Activated CD4-positive, alpha-beta T cell treated with anti-CD3 and anti-CD28 coated beads, Interleukin-2, amount 10 ng/mL, durations not matched to agents 7 days and 5 days (primary cell): Measurements from ENCODE around the gene IFNB1. TPM values are rescaled to one million over a fixed set of nuclear protein-coding genes. Genes with fewer than 3 reads are reported as not detected.

Experiments
- CTCF ChIA-PET: fragments of 350-600 bp; sonication (Branson Sonifier 250); formaldehyde crosslinking; loops from one replicate; lab custom pipeline; 2021; ENCODE audit warnings: antibody characterized with exemption; lab: Charles Lee
- POLR2A ChIA-PET: fragments of 350-600 bp; sonication (Branson Sonifier 250); formaldehyde crosslinking; loops from one replicate; lab custom pipeline; 2021; ENCODE audit warnings: antibody characterized with exemption; lab: Charles Lee
- DNase-seq: peaks from one replicate; pipeline ENCODE4 v3.0.0-alpha.2; 2020
- H3K27ac Mint-ChIP-seq: one replicate; pipeline ENCODE4 v1.8.0; 2021; ENCODE audit warnings: mild to moderate bottlenecking, moderate library complexity, mixed read lengths
- H3K27me3 Mint-ChIP-seq: one replicate; pipeline ENCODE4 v1.8.0; 2021; ENCODE audit warnings: mixed read lengths
- H3K36me3 Mint-ChIP-seq: one replicate; pipeline ENCODE4 v1.8.0; 2021; ENCODE audit warnings: low read depth, mixed read lengths
- H3K4me1 Mint-ChIP-seq: one replicate; pipeline ENCODE4 v1.8.0; 2021; ENCODE audit warnings: mixed read lengths
- H3K4me3 Mint-ChIP-seq: one replicate; pipeline ENCODE4 v1.8.0; 2021; ENCODE audit warnings: mild to moderate bottlenecking, moderate library complexity, mixed read lengths
- H3K9me3 Mint-ChIP-seq: one replicate; pipeline ENCODE4 v1.8.0; 2021; ENCODE audit warnings: mixed read lengths
- total RNA-seq, 2 experiments: library from RNA; stranded (reverse); gene quantifications; one replicate each; pipeline ENCODE4 v1.2.3, GENCODE V29; 2021

Gene IFNB1
- total RNA-seq, 2 experiments from 2014 or later = not detected

DNA sequence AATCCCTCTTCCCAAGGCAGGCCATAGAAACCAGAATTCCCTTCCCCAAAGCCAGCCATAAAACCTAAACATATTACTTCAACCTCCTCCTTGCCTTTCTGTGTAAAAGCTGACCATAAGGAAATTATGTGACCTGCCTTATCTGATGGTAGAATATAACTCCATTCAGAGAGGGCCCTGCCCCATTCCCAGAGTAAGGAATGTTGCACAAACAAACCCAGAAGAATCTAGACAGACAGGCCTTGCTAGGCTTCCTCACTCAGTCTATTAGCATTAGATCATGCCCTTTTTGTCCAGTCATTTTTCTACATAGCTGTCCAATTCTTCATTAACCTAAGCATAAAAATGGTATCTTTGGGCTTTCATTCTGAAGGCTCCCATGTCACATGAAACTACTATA is 17.8 kb upstream of the IFNB1 start:
- H3K36me3 Mint-ChIP-seq = peaks cover 1% of the 10 kb centered on the region
- ChIA-PET POLR2A (no interaction called here), CTCF (interaction anchor here (1.0 to 1.2 kb wide), 2 partner anchors 14 to 19 kb away, joined by 4 to 5 read pairs; no protein-coding TSS in a partner anchor)
- no peak overlapping the region for H3K4me3 Mint-ChIP-seq
- peak overlapping the region; percentile 90 for H3K27ac Mint-ChIP-seq
- no peaks in the 10 kb centered on the region for H3K27me3 Mint-ChIP-seq
- H3K4me1 Mint-ChIP-seq = peaks cover 46% of the 10 kb centered on the region
- peaks cover 5% of the 10 kb centered on the region for H3K9me3 Mint-ChIP-seq
- DNase-seq = no peak

DNA sequence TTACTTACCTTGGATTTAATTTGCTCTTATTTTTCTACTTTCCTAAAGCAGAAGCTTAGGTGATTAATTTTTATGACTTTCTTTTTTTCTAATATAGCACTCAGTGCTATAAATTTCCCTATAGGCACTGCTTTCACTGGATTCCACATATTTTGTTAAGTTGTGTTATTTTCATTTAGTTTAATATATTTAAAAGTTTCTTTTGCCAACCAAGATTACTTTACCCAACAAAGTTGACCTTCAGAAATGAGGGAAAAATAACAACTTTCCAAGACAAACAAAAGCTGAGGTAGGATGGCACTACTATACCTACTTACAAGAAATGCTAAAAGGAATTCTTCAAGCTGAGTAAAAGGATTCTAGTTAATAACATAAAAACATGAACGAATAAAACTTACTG is 8.8 kb upstream of the IFNB1 start:
- POLR2A ChIA-PET = no interaction called here
- Mint-ChIP-seq H3K9me3 (peaks cover 4% of the 10 kb centered on the region), H3K27ac (no peak overlapping the region), H3K27me3 (peaks cover 6% of the 10 kb centered on the region), H3K36me3 (no peaks in the 10 kb centered on the region), H3K4me1 (peaks cover 20% of the 10 kb centered on the region), H3K4me3 (no peak overlapping the region)
- DNase-seq = no peak
- CTCF ChIA-PET = interaction anchor here (1.3 kb wide), 1 partner anchor 10 kb away, joined by 5 read pairs; no protein-coding TSS in a partner anchor

DNA sequence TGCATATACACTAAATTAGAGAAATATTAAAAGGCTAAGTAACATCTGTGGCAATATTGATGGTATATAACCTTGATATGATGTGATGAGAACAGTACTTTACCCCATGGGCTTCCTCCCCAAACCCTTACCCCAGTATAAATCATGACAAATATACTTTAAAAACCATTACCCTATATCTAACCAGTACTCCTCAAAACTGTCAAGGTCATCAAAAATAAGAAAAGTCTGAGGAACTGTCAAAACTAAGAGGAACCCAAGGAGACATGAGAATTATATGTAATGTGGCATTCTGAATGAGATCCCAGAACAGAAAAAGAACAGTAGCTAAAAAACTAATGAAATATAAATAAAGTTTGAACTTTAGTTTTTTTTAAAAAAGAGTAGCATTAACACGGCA is 7.3 kb upstream of the IFNB1 start:
- peaks cover 6% of the 10 kb centered on the region for H3K27me3 Mint-ChIP-seq
- no peak for DNase-seq
- ChIA-PET POLR2A (no interaction called here), CTCF (no interaction called here)
- H3K36me3 Mint-ChIP-seq = peaks cover 2% of the 10 kb centered on the region
- peaks cover 28% of the 10 kb centered on the region for H3K4me1 Mint-ChIP-seq
- no peak overlapping the region for H3K4me3 Mint-ChIP-seq
- no peak overlapping the region for H3K27ac Mint-ChIP-seq
- peaks cover 4% of the 10 kb centered on the region for H3K9me3 Mint-ChIP-seq

DNA sequence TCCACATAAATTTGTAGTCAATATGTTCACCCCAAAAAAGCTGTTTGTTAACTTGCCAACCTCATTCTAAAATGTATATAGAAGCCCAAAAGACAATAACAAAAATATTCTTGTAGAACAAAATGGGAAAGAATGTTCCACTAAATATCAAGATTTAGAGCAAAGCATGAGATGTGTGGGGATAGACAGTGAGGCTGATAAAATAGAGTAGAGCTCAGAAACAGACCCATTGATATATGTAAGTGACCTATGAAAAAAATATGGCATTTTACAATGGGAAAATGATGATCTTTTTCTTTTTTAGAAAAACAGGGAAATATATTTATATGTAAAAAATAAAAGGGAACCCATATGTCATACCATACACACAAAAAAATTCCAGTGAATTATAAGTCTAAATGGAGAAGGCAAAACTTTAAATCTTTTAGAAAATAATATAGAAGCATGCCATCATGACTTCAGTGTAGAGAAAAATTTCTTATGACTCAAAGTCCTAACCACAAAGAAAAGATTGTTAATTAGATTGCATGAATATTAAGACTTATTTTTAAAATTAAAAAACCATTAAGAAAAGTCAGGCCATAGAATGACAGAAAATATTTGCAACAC is 6.6 kb upstream of the IFNB1 start:
- H3K36me3 Mint-ChIP-seq = peaks cover 2% of the 10 kb centered on the region
- POLR2A ChIA-PET = no interaction called here
- H3K27ac Mint-ChIP-seq = no peak overlapping the region
- H3K4me3 Mint-ChIP-seq = no peak overlapping the region
- H3K9me3 Mint-ChIP-seq = peaks cover 4% of the 10 kb centered on the region
- peaks cover 28% of the 10 kb centered on the region for H3K4me1 Mint-ChIP-seq
- no peak for DNase-seq
- H3K27me3 Mint-ChIP-seq = peaks cover 6% of the 10 kb centered on the region
- CTCF ChIA-PET = no interaction called here

DNA sequence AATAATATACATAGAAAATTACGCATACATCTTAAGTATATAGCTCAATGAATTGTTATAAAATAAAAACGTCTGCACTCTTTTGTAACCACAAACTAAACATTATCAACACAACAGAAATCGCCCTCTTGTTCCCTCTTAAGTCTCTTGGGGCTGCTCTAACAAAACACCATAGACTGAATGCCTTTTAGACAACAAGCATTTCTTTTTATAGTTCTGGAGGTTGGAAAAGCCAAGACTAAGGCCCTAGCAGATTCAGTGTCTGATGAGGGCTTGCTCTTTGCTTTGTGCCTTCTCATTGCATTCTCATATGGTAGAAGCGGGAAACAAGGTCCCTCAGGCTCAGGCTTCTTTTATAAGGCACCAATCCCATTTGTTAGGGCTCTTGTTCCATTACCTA is 4.9 kb upstream of the IFNB1 start:
- DNase-seq = no peak
- H3K27ac Mint-ChIP-seq = no peak overlapping the region
- H3K36me3 Mint-ChIP-seq = peaks cover 7% of the 10 kb centered on the region
- peaks cover 2% of the 10 kb centered on the region for H3K9me3 Mint-ChIP-seq
- CTCF ChIA-PET = no interaction called here
- H3K4me1 Mint-ChIP-seq = peaks cover 36% of the 10 kb centered on the region
- H3K4me3 Mint-ChIP-seq = no peak overlapping the region
- POLR2A ChIA-PET = no interaction called here
- peaks cover 4% of the 10 kb centered on the region for H3K27me3 Mint-ChIP-seq

DNA sequence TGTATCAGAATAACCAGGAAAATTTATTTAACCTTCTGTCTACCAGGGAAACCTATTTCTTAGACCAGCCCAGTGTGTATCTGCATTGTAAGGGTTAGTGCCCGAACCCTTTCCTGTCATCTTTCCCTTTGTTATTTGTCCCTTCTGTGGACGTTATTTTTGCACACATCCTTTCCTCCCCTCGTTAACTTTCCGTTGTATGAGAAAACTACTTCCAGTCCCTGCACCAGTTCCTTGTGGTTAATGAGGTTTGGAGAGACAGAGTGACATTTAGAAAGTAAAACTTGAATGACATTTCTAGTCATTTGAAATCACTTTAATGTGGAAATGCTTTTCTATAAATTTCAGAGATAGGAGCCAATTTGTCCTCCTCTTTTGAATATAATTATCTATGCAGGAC is 4.3 kb upstream of the IFNB1 start:
- H3K4me3 Mint-ChIP-seq = peak overlapping the region; percentile 12
- H3K4me1 Mint-ChIP-seq = peaks cover 36% of the 10 kb centered on the region
- H3K9me3 Mint-ChIP-seq = peaks cover 2% of the 10 kb centered on the region
- peak overlapping the region; percentile 68 for H3K27ac Mint-ChIP-seq
- ChIA-PET POLR2A (no interaction called here), CTCF (interaction anchor here (0.9 kb wide), 1 partner anchor 14 kb away, joined by 4 read pairs; no protein-coding TSS in a partner anchor)
- peaks cover 5% of the 10 kb centered on the region for H3K27me3 Mint-ChIP-seq
- DNase-seq = peak; percentile 28
- peaks cover 7% of the 10 kb centered on the region for H3K36me3 Mint-ChIP-seq

DNA sequence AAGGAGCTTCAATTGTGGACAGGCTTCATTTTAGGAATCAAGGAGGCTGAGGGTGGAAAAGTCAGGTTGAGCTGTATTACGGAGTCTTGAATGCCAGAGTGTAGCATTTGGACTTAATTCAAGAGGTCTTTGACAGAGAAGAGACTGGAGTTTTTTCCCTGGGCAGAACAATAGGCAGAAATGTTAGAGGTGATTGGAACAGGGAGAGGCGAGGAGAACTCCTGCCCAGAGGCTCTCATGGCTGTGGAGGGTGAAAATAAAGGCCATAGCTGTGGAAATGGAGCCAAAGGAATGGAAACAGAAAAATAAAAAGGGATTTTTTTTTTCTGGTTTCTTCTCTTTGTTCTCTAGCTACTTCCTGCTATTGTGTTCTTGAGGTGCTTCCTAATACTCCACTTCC is 3.7 kb upstream of the IFNB1 start:
- no peaks in the 10 kb centered on the region for H3K9me3 Mint-ChIP-seq
- peak overlapping the region; percentile 25 for H3K27ac Mint-ChIP-seq
- POLR2A ChIA-PET = no interaction called here
- peaks cover 5% of the 10 kb centered on the region for H3K27me3 Mint-ChIP-seq
- peak overlapping the region; percentile 12 for H3K4me3 Mint-ChIP-seq
- CTCF ChIA-PET = interaction anchor here (0.9 kb wide), 2 partner anchors 15 to 24 kb away, joined by 3 to 4 read pairs; no protein-coding TSS in a partner anchor
- H3K36me3 Mint-ChIP-seq = peaks cover 7% of the 10 kb centered on the region
- no peak for DNase-seq
- peaks cover 36% of the 10 kb centered on the region for H3K4me1 Mint-ChIP-seq

DNA sequence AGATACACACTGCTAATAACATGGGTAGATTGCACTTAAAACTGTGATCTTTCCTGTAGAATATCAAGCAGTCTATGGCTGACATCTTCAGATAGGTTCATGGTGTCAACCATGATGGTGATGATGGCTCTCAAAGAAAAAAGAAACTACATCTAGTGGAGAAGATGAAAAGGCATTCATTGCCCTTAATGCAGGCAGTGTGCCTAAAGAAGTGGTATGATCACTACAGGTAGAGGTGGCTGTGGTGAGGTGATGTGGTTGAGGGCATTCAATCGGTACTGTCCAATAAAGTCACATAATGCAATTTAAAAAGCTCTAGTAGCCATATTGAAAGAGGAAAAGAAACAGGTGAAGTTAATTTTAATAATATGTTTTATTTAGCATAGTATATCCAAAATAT is 3.1 kb upstream of the IFNB1 start:
- peaks cover 36% of the 10 kb centered on the region for H3K4me1 Mint-ChIP-seq
- H3K36me3 Mint-ChIP-seq = peaks cover 7% of the 10 kb centered on the region
- H3K4me3 Mint-ChIP-seq = no peak overlapping the region
- no peak overlapping the region for H3K27ac Mint-ChIP-seq
- peaks cover 5% of the 10 kb centered on the region for H3K27me3 Mint-ChIP-seq
- DNase-seq = no peak
- H3K9me3 Mint-ChIP-seq = no peaks in the 10 kb centered on the region
- POLR2A ChIA-PET = no interaction called here
- CTCF ChIA-PET = interaction anchor here (0.9 kb wide), 1 partner anchor 24 kb away, joined by 3 read pairs; no protein-coding TSS in a partner anchor

DNA sequence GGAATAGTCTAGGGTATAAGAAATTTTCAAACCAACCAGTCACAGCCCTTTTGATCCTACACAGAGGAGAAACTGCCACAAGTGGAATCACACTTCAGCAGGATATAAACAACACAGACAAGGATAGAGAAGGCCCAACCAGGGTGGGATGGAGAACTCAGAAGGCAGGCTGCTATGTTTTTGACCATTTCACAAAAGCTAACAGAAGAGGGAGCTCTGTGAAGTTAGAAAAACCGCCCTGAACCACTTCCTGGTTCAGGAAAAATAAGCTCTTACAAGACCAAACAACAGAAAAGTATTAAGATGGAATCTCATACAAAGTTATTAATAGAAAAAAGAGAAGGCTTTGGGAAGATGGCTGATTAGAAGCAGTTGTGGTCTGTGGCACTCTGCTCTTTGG is 960 bp upstream of the IFNB1 start:
- no peak for DNase-seq

DNA sequence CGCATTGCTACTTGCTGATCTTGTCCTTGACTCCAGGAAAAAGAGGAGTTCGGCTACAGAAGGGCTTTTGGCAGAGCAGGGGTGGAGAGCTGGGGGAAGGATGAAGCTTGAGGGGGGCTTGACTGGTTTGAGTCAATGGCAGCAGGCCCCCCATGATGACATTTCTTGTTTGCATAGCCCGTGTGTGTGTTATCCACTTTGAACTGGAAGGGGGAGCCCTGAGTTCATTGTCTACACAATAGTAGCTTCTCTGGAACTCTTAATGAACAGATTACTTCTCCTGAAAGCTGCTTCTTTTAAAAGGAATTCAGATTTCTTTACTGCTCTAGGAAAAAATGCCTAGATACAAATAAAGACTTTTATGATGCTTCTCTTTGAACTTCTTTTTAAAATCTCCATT is 2.3 kb downstream of the IFNB1 start:
- Mint-ChIP-seq H3K4me3 (no peak overlapping the region), H3K9me3 (no peaks in the 10 kb centered on the region), H3K4me1 (peaks cover 13% of the 10 kb centered on the region), H3K36me3 (peaks cover 7% of the 10 kb centered on the region), H3K27ac (no peak overlapping the region), H3K27me3 (peaks cover 15% of the 10 kb centered on the region)
- no peak for DNase-seq
- POLR2A ChIA-PET = no interaction called here
- CTCF ChIA-PET = interaction anchor here (0.6 to 2.0 kb wide), 2 partner anchors 35 to 449 kb away, joined by 3 to 5 read pairs; no protein-coding TSS in a partner anchor

More for the DNA sequence above, 960 bp upstream of the IFNB1 start:
- no peaks in the 10 kb centered on the region for H3K9me3 Mint-ChIP-seq
- ChIA-PET POLR2A (no interaction called here), CTCF (interaction anchor here (0.7 to 1.5 kb wide), 6 partner anchors 9 to 562 kb away, joined by 3 to 6 read pairs (median 4); no protein-coding TSS in a partner anchor)
- H3K4me1 Mint-ChIP-seq = peaks cover 36% of the 10 kb centered on the region
- no peak overlapping the region for H3K4me3 Mint-ChIP-seq
- H3K36me3 Mint-ChIP-seq = peaks cover 7% of the 10 kb centered on the region
- peak overlapping the region; percentile 15 for H3K27ac Mint-ChIP-seq
- peaks cover 14% of the 10 kb centered on the region for H3K27me3 Mint-ChIP-seq

DNA sequence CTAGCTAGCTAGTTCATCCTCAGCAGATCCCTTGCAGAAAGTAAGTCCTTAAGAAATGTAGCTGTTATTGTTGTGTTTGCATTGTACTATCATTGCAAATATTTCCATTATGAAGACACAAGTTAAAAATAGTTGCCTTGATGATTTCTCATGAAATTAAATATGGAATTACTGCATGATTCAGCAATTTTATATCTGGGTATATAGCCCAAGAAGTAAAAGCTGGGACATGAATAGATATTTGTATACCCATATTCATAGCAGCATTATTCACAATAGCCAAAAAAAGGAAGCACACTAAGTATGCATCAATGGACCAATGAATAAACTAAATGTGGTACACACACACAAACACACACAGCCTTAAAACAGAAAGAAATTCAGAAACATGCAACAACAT is 6.8 kb downstream of the IFNB1 start:
- Mint-ChIP-seq H3K4me1 (no peaks in the 10 kb centered on the region), H3K27me3 (peaks cover 13% of the 10 kb centered on the region), H3K4me3 (no peak overlapping the region), H3K9me3 (no peaks in the 10 kb centered on the region), H3K27ac (no peak overlapping the region), H3K36me3 (no peaks in the 10 kb centered on the region)
- no peak for DNase-seq
- ChIA-PET CTCF (no interaction called here), POLR2A (no interaction called here)

DNA sequence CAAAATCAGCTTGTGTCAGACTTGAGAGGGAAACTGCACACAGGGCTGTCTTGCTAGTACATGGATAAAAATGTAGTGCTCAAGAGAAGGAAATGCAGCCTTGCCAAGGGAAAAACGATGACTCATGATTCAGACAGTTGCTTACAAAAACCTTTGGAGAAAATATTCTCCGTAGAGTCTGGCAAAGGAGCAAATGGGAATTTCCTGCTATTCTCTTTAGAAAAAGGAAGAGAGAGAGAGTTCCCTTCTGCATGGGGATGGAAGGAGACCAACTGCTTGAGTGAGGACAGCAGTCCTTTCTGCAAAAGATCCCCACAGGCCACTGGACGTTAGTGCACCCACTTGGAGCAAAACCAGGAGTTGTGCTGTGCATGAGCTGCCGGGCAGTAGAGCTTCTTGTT is 7.6 kb downstream of the IFNB1 start:
- no peak overlapping the region for H3K27ac Mint-ChIP-seq
- no peak overlapping the region for H3K4me3 Mint-ChIP-seq
- no peak for DNase-seq
- no peaks in the 10 kb centered on the region for H3K9me3 Mint-ChIP-seq
- ChIA-PET POLR2A (no interaction called here), CTCF (interaction anchor here (0.7 kb wide), 1 partner anchor 30 kb away, joined by 4 read pairs; no protein-coding TSS in a partner anchor)
- no peaks in the 10 kb centered on the region for H3K36me3 Mint-ChIP-seq
- H3K27me3 Mint-ChIP-seq = peaks cover 6% of the 10 kb centered on the region
- no peaks in the 10 kb centered on the region for H3K4me1 Mint-ChIP-seq

DNA sequence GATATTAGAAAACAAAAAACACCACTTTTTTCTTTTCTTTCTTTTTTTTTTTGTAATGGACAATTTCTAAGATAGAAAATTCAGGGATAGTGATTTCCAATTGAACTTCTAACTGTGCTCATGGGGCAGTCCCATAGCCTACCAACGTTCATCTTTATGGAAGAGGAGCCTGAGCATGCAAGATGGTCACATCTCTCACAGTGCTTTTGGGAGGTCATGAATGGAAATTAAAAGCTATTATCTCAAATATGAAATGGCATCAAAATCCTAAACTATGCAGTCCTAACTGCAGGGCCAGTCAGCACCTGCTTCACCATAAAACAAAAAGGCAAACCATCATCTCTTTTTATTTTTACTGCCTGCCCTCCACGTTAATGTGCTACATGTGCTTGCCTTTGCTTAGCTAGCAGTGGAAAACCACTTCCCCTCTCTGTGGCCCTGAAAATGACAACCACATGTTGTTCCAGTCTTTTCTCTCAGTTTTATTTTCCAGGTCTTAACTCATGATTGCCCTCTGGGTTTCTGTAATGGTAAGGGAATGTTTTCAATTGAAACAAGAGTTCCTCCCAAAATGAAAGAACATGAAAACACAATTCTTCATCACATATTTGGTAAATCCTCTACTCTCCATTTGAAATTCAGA is 16.7 kb downstream of the IFNB1 start:
- ChIA-PET POLR2A (no interaction called here), CTCF (interaction anchor here (0.7 to 1.1 kb wide), 3 partner anchors 17 to 27 kb away, joined by 3 to 4 read pairs (median 4); partner anchors contain the start of gene IFNB1)
- peak; percentile 37 for DNase-seq
- Mint-ChIP-seq H3K27me3 (no peaks in the 10 kb centered on the region), H3K36me3 (no peaks in the 10 kb centered on the region), H3K27ac (peak overlapping the region; percentile 19), H3K4me3 (no peak overlapping the region), H3K9me3 (no peaks in the 10 kb centered on the region), H3K4me1 (peaks cover 22% of the 10 kb centered on the region)
